Lower lobe of right lung (tissue), 2 donors: Measurements from ENCODE around the gene S100A2. TPM values are rescaled to one million over a fixed set of nuclear protein-coding genes. Genes with fewer than 3 reads are reported as not detected.

Experiments
- ATAC-seq, 2 donors: fragments of 200-7000 bp; cut with Tn5 transposase; one replicate each; pipeline ENCODE4 v1.9.1; 2020 to 2022; ENCODE audit warnings: mild to moderate bottlenecking in 2 of 2, moderate library complexity in 2 of 2
- DNase-seq: peaks from one replicate; pipeline ENCODE4 v3.0.0-alpha.2; 2020
- H3K27ac ChIP-seq: fragments of 200-600 bp; one replicate; pipeline ENCODE4 v1.8.0; 2022
- H3K27me3 ChIP-seq: fragments of 200-600 bp; one replicate; pipeline ENCODE4 v1.8.0; 2022; ENCODE audit warnings: low read depth
- H3K36me3 ChIP-seq: fragments of 200-600 bp; one replicate; pipeline ENCODE4 v1.8.0; 2022; ENCODE audit warnings: mild to moderate bottlenecking
- H3K4me1 ChIP-seq: fragments of 200-600 bp; one replicate; pipeline ENCODE4 v1.8.0; 2022
- H3K4me3 ChIP-seq: fragments of 200-600 bp; one replicate; pipeline ENCODE4 v1.8.0; 2022; ENCODE audit warnings: mild to moderate bottlenecking
- H3K9me3 ChIP-seq: fragments of 200-600 bp; one replicate; pipeline ENCODE4 v1.8.0; 2022
- CTCF ChIP-seq: fragments of 200-600 bp; IDR thresholded peaks from one replicate; pipeline ENCODE4 v1.8.0; 2022; ENCODE audit warnings: antibody characterized with exemption, mild to moderate bottlenecking
- intact Hi-C: fragments of 100-400 bp; cut with DNase I; formaldehyde crosslinking; loops from one replicate; pipeline ENCODE4 v1.11.0; 2022
- total RNA-seq: library from RNA; stranded (reverse); fragmentation: NEBNext Ultra II Directional; extraction: Animal tissue kit (Norgen Biotek cat#: 25700); gene quantifications from one replicate; pipeline ENCODE4 v1.2.1, GENCODE V29; 2021
- donor health status: DM: no; HTN: yes; CAD: no; lungs with severe emphysema.

The S100A2 gene
- total RNA-seq, 1 donor from 2014 or later: 3.8 TPM

- TF ChIP-seq CTCF: no peak
- H3K27me3 ChIP-seq: no peaks in the 10 kb centered on the region
- peaks cover 79% of the 10 kb centered on the region for H3K4me1 ChIP-seq
- H3K9me3 ChIP-seq: no peaks in the 10 kb centered on the region
- ATAC-seq (no peak), DNase-seq (no peak)
- no peak overlapping the region for H3K4me3 ChIP-seq
- H3K36me3 ChIP-seq: no peaks in the 10 kb centered on the region
- intact Hi-C loops: no loop called here
- peak overlapping the region; percentile 63 for H3K27ac ChIP-seq
Observed at GRCh38 chr1:153549741-153550397, 15.8 kb downstream of the S100A2 start.

GRCh38 chr1:153548722-153549688, 16.6 kb downstream of the S100A2 start, which contains the start of gene S100A3:
Gene S100A3 (minus strand): TSS chr1:153549258. CDS start chr1:153548485, 773 bp downstream.
- intact Hi-C loops: no loop called here
- TF ChIP-seq CTCF: no peak
- no peak within 1 kb of the TSS for H3K4me3 ChIP-seq
- H3K4me1 ChIP-seq: peaks cover 79% of the 10 kb centered on the region
- DNase-seq (peak; percentile 45), ATAC-seq (peak in 1 of 2 donors; percentile 6)
- peak within 1 kb of the TSS; percentile 63 for H3K27ac ChIP-seq
- H3K36me3 ChIP-seq: peaks cover 6% of the 10 kb centered on the region
- H3K27me3 ChIP-seq: no peaks in the 10 kb centered on the region
- H3K9me3 ChIP-seq: no peaks in the 10 kb centered on the region

- Histone ChIP-seq H3K27me3 (no peaks in the 10 kb centered on the region), H3K36me3 (peaks cover 16% of the 10 kb centered on the region), H3K4me1 (peaks cover 79% of the 10 kb centered on the region), H3K9me3 (no peaks in the 10 kb centered on the region), H3K27ac (no peak overlapping the region), H3K4me3 (no peak overlapping the region)
- TF ChIP-seq CTCF: no peak
- intact Hi-C loops: no loop called here
- ATAC-seq (no peak), DNase-seq (no peak)
Observed at GRCh38 chr1:153547560-153548551, 17.8 kb downstream of the S100A2 start.

- intact Hi-C loops: no loop called here
- H3K4me1 ChIP-seq: peaks cover 85% of the 10 kb centered on the region
- no peak overlapping the region for H3K4me3 ChIP-seq
- ATAC-seq (no peak), DNase-seq (no peak)
- peak overlapping the region; percentile 90 for H3K27ac ChIP-seq
- TF ChIP-seq CTCF: no peak
- H3K36me3 ChIP-seq: peaks cover 16% of the 10 kb centered on the region
- H3K9me3 ChIP-seq: no peaks in the 10 kb centered on the region
- H3K27me3 ChIP-seq: no peaks in the 10 kb centered on the region
Observed at GRCh38 chr1:153546796-153547559, 18.7 kb downstream of the S100A2 start.
